ENCODE data around the gene ARSJ. TPM values are rescaled to one million over a fixed set of nuclear protein-coding genes. Genes with fewer than 3 reads are reported as not detected.

ARSJ gene
- total RNA-seq, 1 experiment from 2014 or later, result 4.6 TPM

DNA sequence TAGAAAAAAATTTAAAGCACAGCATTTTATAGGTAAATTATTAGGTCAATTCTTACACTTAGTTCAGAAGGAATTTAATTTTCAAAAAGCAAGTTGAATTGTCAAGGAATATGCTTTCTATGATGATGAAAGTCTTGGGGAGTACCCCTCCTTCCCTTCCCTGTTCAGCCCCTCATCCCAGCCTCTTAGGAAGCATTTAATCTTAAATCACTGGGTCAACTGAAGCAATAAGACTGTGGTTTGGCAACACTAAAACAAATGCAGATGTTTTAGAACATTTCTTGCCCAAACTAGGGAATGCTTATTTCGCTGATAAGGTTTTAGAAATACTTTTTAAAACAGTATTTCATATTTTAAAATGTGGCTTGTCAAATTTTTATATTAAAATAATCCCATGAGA, 19.1 kb upstream of the ARSJ start:
- intact Hi-C loops (cut with micrococcal nuclease; ENCODE audit: unreplicated experiment), result no loop called here
- TF ChIP-seq EZH2 (IDR thresholded peaks at IDR 0.05; ENCODE audit: borderline replicate concordance, low read depth, low read length, poor library complexity, severe bottlenecking), result no peak
- TF ChIP-seq, protein P1, sequence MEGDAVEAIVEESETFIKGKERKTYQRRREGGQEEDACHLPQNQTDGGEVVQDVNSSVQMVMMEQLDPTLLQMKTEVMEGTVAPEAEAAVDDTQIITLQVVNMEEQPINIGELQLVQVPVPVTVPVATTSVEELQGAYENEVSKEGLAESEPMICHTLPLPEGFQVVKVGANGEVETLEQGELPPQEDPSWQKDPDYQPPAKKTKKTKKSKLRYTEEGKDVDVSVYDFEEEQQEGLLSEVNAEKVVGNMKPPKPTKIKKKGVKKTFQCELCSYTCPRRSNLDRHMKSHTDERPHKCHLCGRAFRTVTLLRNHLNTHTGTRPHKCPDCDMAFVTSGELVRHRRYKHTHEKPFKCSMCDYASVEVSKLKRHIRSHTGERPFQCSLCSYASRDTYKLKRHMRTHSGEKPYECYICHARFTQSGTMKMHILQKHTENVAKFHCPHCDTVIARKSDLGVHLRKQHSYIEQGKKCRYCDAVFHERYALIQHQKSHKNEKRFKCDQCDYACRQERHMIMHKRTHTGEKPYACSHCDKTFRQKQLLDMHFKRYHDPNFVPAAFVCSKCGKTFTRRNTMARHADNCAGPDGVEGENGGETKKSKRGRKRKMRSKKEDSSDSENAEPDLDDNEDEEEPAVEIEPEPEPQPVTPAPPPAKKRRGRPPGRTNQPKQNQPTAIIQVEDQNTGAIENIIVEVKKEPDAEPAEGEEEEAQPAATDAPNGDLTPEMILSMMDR (conservative IDR thresholded peaks at IDR 0.05; ENCODE audit: low read depth, low read length), result no peak
- H3K4me1 ChIP-seq (ENCODE audit: insufficient read depth, low read length, poor library complexity, severe bottlenecking), result peaks cover 9% of the 10 kb centered on the region
- H3K36me3 ChIP-seq (ENCODE audit: insufficient read depth, low read length, poor library complexity, severe bottlenecking), result no peaks in the 10 kb centered on the region
- ChIA-PET POLR2A (ENCODE audit: low non-redundant PET) (no interaction called here), CTCF (no interaction called here)
- no peaks in the 10 kb centered on the region for H3K27me3 ChIP-seq (replicated peaks; ENCODE audit: insufficient read depth, low read depth, low read length, poor library complexity)
- DNase-seq (ENCODE audit: low spot score), result no peak
- no peak overlapping the region for H3K4me3 ChIP-seq (ENCODE audit: low read depth, low read length, poor library complexity, severe bottlenecking)
- H3K9me3 ChIP-seq (ENCODE audit: low read depth, low read length, poor library complexity, severe bottlenecking), result no peaks in the 10 kb centered on the region
- no peak overlapping the region for H3K27ac ChIP-seq (ENCODE audit: low read depth, low read length, poor library complexity, severe bottlenecking)
- no TSS peak for BruUV-seq (replicated peaks)

DNA sequence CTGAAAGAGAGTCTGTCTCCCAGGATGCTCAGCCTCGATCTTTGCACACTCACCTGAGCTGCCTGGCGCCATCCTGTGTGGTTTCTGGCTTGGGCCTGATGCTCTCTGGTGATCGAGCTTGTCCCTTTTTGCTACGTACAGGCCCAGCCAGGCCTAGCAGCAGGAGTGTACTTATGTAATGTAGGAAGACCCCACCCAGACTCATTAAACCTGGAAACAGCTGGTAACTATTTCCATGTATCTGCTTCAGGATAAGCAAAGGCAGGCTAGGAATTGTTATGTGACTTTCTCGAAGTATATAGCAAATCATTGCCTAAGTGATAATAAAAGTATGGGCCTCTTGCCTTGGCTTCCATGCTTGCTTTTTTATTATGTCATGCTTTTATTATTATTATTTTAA, 18.6 kb upstream of the ARSJ start:
- intact Hi-C loops (cut with micrococcal nuclease; ENCODE audit: unreplicated experiment), result no loop called here
- peaks cover 9% of the 10 kb centered on the region for H3K4me1 ChIP-seq (ENCODE audit: insufficient read depth, low read length, poor library complexity, severe bottlenecking)
- H3K27me3 ChIP-seq (replicated peaks; ENCODE audit: insufficient read depth, low read depth, low read length, poor library complexity), result no peaks in the 10 kb centered on the region
- no peak overlapping the region for H3K27ac ChIP-seq (ENCODE audit: low read depth, low read length, poor library complexity, severe bottlenecking)
- no peaks in the 10 kb centered on the region for H3K36me3 ChIP-seq (ENCODE audit: insufficient read depth, low read length, poor library complexity, severe bottlenecking)
- H3K4me3 ChIP-seq (ENCODE audit: low read depth, low read length, poor library complexity, severe bottlenecking), result no peak overlapping the region
- H3K9me3 ChIP-seq (ENCODE audit: low read depth, low read length, poor library complexity, severe bottlenecking), result no peaks in the 10 kb centered on the region
- ChIA-PET POLR2A (ENCODE audit: low non-redundant PET) (no interaction called here), CTCF (no interaction called here)
- no peak for TF ChIP-seq EZH2 (IDR thresholded peaks at IDR 0.05; ENCODE audit: borderline replicate concordance, low read depth, low read length, poor library complexity, severe bottlenecking)
- TF ChIP-seq, protein P1 (conservative IDR thresholded peaks at IDR 0.05; ENCODE audit: low read depth, low read length), result no peak
- no TSS peak for BruUV-seq (replicated peaks)
- no peak for DNase-seq (ENCODE audit: low spot score)

DNA sequence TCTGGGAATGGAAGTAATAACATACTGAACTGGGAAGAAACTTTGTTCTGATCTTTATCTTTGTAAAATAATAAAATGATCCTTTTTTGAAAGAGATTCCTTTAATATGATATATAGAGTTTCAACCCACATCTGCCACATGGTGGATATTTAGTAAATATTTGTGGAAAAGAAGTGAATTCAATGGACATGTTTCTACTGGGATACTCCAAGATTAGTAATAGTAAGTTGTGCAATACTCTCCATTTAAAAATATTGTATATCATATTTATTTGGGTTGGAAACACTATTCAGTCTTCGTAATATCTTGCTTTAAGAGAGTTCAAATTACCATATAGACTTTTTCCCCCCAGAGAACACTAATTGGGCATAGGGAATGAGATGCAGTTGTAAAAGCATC, 17.8 kb upstream of the ARSJ start:
- TF ChIP-seq EZH2 (IDR thresholded peaks at IDR 0.05; ENCODE audit: borderline replicate concordance, low read depth, low read length, poor library complexity, severe bottlenecking), result no peak
- TF ChIP-seq, protein P1 (conservative IDR thresholded peaks at IDR 0.05; ENCODE audit: low read depth, low read length), result no peak
- Histone ChIP-seq H3K4me3 (ENCODE audit: low read depth, low read length, poor library complexity, severe bottlenecking) (no peak overlapping the region), H3K27ac (ENCODE audit: low read depth, low read length, poor library complexity, severe bottlenecking) (no peak overlapping the region), H3K27me3 (replicated peaks; ENCODE audit: insufficient read depth, low read depth, low read length, poor library complexity) (no peaks in the 10 kb centered on the region), H3K36me3 (ENCODE audit: insufficient read depth, low read length, poor library complexity, severe bottlenecking) (no peaks in the 10 kb centered on the region), H3K4me1 (ENCODE audit: insufficient read depth, low read length, poor library complexity, severe bottlenecking) (no peaks in the 10 kb centered on the region), H3K9me3 (ENCODE audit: low read depth, low read length, poor library complexity, severe bottlenecking) (no peaks in the 10 kb centered on the region)
- intact Hi-C loops (cut with micrococcal nuclease; ENCODE audit: unreplicated experiment), result no loop called here
- BruUV-seq (replicated peaks), result no TSS peak
- CTCF ChIA-PET, result no interaction called here
- no peak for DNase-seq (ENCODE audit: low spot score)
- POLR2A ChIA-PET (ENCODE audit: low non-redundant PET), result no interaction called here
